ENCODE data around the gene ITGB1BP2.
"Not testable (repeated sequence)": the region's sequence is repeated elsewhere in the genome, so short reads cannot be mapped to it uniquely, and the experiment has no call there.

Gene ITGB1BP2

GRCh38 chrX:71269801-71270395, 31.7 kb upstream of the ITGB1BP2 start:
- no peak overlapping the region for H3K4me3 ChIP-seq (ENCODE audit: low read length)
- TF ChIP-seq, protein P1, sequence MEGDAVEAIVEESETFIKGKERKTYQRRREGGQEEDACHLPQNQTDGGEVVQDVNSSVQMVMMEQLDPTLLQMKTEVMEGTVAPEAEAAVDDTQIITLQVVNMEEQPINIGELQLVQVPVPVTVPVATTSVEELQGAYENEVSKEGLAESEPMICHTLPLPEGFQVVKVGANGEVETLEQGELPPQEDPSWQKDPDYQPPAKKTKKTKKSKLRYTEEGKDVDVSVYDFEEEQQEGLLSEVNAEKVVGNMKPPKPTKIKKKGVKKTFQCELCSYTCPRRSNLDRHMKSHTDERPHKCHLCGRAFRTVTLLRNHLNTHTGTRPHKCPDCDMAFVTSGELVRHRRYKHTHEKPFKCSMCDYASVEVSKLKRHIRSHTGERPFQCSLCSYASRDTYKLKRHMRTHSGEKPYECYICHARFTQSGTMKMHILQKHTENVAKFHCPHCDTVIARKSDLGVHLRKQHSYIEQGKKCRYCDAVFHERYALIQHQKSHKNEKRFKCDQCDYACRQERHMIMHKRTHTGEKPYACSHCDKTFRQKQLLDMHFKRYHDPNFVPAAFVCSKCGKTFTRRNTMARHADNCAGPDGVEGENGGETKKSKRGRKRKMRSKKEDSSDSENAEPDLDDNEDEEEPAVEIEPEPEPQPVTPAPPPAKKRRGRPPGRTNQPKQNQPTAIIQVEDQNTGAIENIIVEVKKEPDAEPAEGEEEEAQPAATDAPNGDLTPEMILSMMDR (conservative IDR thresholded peaks at IDR 0.05; ENCODE audit: low read length) = no peak
- no peak for DNase-seq (ENCODE audit: low read depth)

- DNase-seq (ENCODE audit: low read depth); H3K4me3 ChIP-seq (ENCODE audit: low read length): not testable (repeated sequence)
These were observed 29.2 kb upstream of the ITGB1BP2 start for GRCh38 chrX:71272313-71272712.

- H3K4me3 ChIP-seq (ENCODE audit: low read length); DNase-seq (ENCODE audit: low read depth): not testable (repeated sequence)
These were observed 20.2 kb upstream of the ITGB1BP2 start for GRCh38 chrX:71281300-71281699.

DNA sequence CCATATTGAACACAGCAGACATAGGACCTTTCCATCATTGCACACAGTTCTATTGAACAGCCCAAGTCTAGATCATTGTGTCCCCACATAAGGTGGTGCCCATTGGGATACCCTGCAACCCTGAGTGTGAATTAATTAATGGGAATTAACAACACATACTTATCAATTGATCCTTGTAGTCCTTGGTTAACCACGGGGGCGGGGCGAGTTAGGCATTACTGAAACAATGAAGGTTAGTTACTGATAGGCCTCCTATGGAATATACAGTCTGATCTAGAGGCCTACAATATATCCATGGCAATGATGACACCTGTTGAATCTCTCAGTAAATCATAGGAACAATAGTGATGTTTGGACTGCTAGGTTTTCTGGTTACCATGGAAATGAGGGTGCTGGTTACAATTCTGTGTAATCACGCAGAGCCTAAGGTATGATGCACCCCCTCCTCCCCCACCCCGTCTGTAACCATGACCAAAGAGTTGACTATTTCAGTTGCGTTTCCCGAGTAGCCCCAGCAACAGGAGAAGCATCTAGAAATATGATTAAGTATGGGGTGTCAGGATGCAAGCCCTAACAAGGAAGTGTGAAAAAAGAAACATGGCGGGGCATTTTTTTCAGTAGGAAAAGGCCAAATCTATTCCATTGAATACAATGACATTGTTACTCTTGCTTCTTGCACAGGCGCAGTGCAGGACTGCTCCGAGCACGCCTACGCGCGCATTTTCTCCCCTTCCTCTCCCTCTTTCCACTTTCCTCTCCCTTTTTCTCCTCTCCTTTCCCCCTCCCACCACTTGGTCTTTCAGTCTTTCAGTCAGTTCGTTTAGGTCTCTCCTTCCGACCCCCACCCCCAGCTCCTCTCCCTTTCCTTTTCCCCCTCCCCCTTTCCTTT, 18.8 kb upstream of the ITGB1BP2 start:
- no peak for DNase-seq (ENCODE audit: low read depth)

GRCh38 chrX:71283403-71284143, 18.0 kb upstream of the ITGB1BP2 start, which contains the start of gene NONO:
TSS of gene NONO (plus strand) at chrX:71283635. CDS start at chrX:71290638, 7,003 bp downstream.
- peak within 1 kb of the TSS; percentile 73 for H3K4me3 ChIP-seq (ENCODE audit: low read length)
- peak; percentile 99 for DNase-seq (ENCODE audit: low read depth)
- TF ChIP-seq, protein P1 (conservative IDR thresholded peaks at IDR 0.05; ENCODE audit: low read length) = no peak

More for the DNA sequence above, 18.8 kb upstream of the ITGB1BP2 start:
- TF ChIP-seq, protein P1 (conservative IDR thresholded peaks at IDR 0.05; ENCODE audit: low read length) = no peak
- peak overlapping the region; percentile 60 for H3K4me3 ChIP-seq (ENCODE audit: low read length)

GRCh38 chrX:71285929-71286328, 15.6 kb upstream of the ITGB1BP2 start:
- TF ChIP-seq, protein P1 (conservative IDR thresholded peaks at IDR 0.05; ENCODE audit: low read length) = no peak
- peak overlapping the region; percentile 73 for H3K4me3 ChIP-seq (ENCODE audit: low read length)
- no peak for DNase-seq (ENCODE audit: low read depth)

DNA sequence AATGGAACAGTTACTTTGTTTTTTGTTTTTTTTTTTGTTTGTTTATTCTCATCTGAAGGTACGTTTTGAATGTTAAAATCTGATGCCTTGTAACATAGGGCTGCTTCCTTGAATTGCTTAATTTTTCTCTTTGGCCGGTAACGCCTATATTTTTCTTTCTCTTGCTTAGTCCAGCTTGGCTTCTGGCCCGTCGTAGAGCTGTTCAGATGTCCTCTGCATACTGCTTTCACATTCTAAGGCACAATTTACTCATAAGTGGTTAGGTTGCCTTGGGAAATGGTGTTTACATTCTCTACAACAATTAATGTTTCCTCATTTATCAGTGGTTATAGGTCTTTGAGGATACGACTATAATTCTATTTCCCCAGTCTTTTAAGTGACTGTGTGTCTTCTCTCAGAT, 10.2 kb upstream of the ITGB1BP2 start:
- DNase-seq (ENCODE audit: low read depth) = peak; percentile 27
- H3K4me3 ChIP-seq (ENCODE audit: low read length) = no peak overlapping the region
- TF ChIP-seq, protein P1 (conservative IDR thresholded peaks at IDR 0.05; ENCODE audit: low read length) = no peak
